Measurements from ENCODE around the gene RNF112. TPM values are rescaled to one million over a fixed set of nuclear protein-coding genes. Genes with fewer than 3 reads are reported as not detected.
A peak's percentile ranks its signal among the peaks of the same experiment; 100 is the strongest.

Gene RNF112
- total RNA-seq, 1 donor from 2014 or later, result 8.6 TPM

GRCh38 chr17:19369846-19370492 lies 41.1 kb upstream of the RNF112 start:
- Mint-ChIP-seq H3K4me1 (ENCODE audit: low read depth, unreplicated experiment) (peaks cover 12% of the 10 kb centered on the region), H3K9me3 (ENCODE audit: unreplicated experiment) (peaks cover 7% of the 10 kb centered on the region), H3K27me3 (ENCODE audit: unreplicated experiment) (peaks cover 3% of the 10 kb centered on the region), H3K4me3 (ENCODE audit: unreplicated experiment) (peak overlapping the region; percentile 55), H3K27ac (ENCODE audit: unreplicated experiment) (peak overlapping the region; percentile 75), H3K36me3 (ENCODE audit: unreplicated experiment) (no peaks in the 10 kb centered on the region)
- DNase-seq, result no peak
- TF ChIP-seq CTCF (IDR thresholded peaks at IDR 0.05; ENCODE audit: partially characterized antibody, unreplicated experiment), result no peak

GRCh38 chr17:19370493-19370960 lies 40.5 kb upstream of the RNF112 start:
- Mint-ChIP-seq H3K27ac (ENCODE audit: unreplicated experiment) (no peak overlapping the region), H3K4me1 (ENCODE audit: low read depth, unreplicated experiment) (peaks cover 11% of the 10 kb centered on the region), H3K4me3 (ENCODE audit: unreplicated experiment) (no peak overlapping the region), H3K9me3 (ENCODE audit: unreplicated experiment) (peaks cover 6% of the 10 kb centered on the region), H3K36me3 (ENCODE audit: unreplicated experiment) (no peaks in the 10 kb centered on the region), H3K27me3 (ENCODE audit: unreplicated experiment) (peaks cover 3% of the 10 kb centered on the region)
- no peak for TF ChIP-seq CTCF (IDR thresholded peaks at IDR 0.05; ENCODE audit: partially characterized antibody, unreplicated experiment)
- no peak for DNase-seq

- H3K27ac Mint-ChIP-seq (ENCODE audit: unreplicated experiment), result peak overlapping the region; percentile 52
- no peak for TF ChIP-seq CTCF (IDR thresholded peaks at IDR 0.05; ENCODE audit: partially characterized antibody, unreplicated experiment)
- H3K9me3 Mint-ChIP-seq (ENCODE audit: unreplicated experiment), result peaks cover 5% of the 10 kb centered on the region
- H3K4me1 Mint-ChIP-seq (ENCODE audit: low read depth, unreplicated experiment), result peaks cover 10% of the 10 kb centered on the region
- H3K36me3 Mint-ChIP-seq (ENCODE audit: unreplicated experiment), result no peaks in the 10 kb centered on the region
- H3K4me3 Mint-ChIP-seq (ENCODE audit: unreplicated experiment), result no peak overlapping the region
- peaks cover 3% of the 10 kb centered on the region for H3K27me3 Mint-ChIP-seq (ENCODE audit: unreplicated experiment)
- no peak for DNase-seq
Measured at GRCh38 chr17:19371259-19372010, 39.6 kb upstream of the RNF112 start.

GRCh38 chr17:19372011-19372370 lies 39.0 kb upstream of the RNF112 start:
- no peak overlapping the region for H3K4me3 Mint-ChIP-seq (ENCODE audit: unreplicated experiment)
- peaks cover 14% of the 10 kb centered on the region for H3K4me1 Mint-ChIP-seq (ENCODE audit: low read depth, unreplicated experiment)
- no peak for TF ChIP-seq CTCF (IDR thresholded peaks at IDR 0.05; ENCODE audit: partially characterized antibody, unreplicated experiment)
- no peak for DNase-seq
- H3K27ac Mint-ChIP-seq (ENCODE audit: unreplicated experiment), result no peak overlapping the region
- H3K9me3 Mint-ChIP-seq (ENCODE audit: unreplicated experiment), result peaks cover 5% of the 10 kb centered on the region
- H3K36me3 Mint-ChIP-seq (ENCODE audit: unreplicated experiment), result no peaks in the 10 kb centered on the region
- peaks cover 3% of the 10 kb centered on the region for H3K27me3 Mint-ChIP-seq (ENCODE audit: unreplicated experiment)

- no peak for TF ChIP-seq CTCF (IDR thresholded peaks at IDR 0.05; ENCODE audit: partially characterized antibody, unreplicated experiment)
- H3K9me3 Mint-ChIP-seq (ENCODE audit: unreplicated experiment), result peaks cover 5% of the 10 kb centered on the region
Measured at GRCh38 chr17:19372439-19372838, 38.6 kb upstream of the RNF112 start.

More at GRCh38 chr17:19372439-19372838, 38.6 kb upstream of the RNF112 start:
- Mint-ChIP-seq H3K4me1 (ENCODE audit: low read depth, unreplicated experiment) (peaks cover 14% of the 10 kb centered on the region), H3K36me3 (ENCODE audit: unreplicated experiment) (no peaks in the 10 kb centered on the region), H3K4me3 (ENCODE audit: unreplicated experiment) (no peak overlapping the region), H3K27me3 (ENCODE audit: unreplicated experiment) (peaks cover 3% of the 10 kb centered on the region), H3K27ac (ENCODE audit: unreplicated experiment) (no peak overlapping the region)
- DNase-seq, result no peak
